Muscle of arm (tissue), 14 donors: Measurements from ENCODE around the gene WDR74. TPM values are rescaled to one million over a fixed set of nuclear protein-coding genes. Genes with fewer than 3 reads are reported as not detected.

Source experiments
- DNase-seq: peaks from one replicate; pipeline ENCODE4 v3.0.0-alpha.2; 2013
- long read RNA-seq, 11 donors: transcript quantifications; one replicate each; lab custom pipeline, GENCODE V29; 2026
- polyA plus RNA-seq, 12 donors: library from polyadenylated mRNA; unstranded; fragments of 120-200 nt; gene quantifications; one replicate each; pipeline ENCODE4 v1.2.1, GENCODE V29; 2013; ENCODE audit not compliant: insufficient read length in 12 of 12

The WDR74 gene
- 10 to 100 TPM in 11 of 12 donors, not detected in 1; 19.1 to 36.6 (median 30.7) TPM for polyA plus RNA-seq
- long read RNA-seq, donor 1, transcript WDR74-201 (11 exons, 1,289 nt): major isoform, 7 of 15 reads
- long read RNA-seq, donor 1, partial matches to known transcripts: 5 of 15 reads
- long read RNA-seq, donor 1, other reads (novel, unspliced or antisense): 0 of 15 reads
- long read RNA-seq, donor 2, transcript WDR74-201 (11 exons, 1,289 nt): major isoform, 11 of 11 reads
- long read RNA-seq, donor 2, partial matches to known transcripts: 0 of 11 reads
- long read RNA-seq, donor 2, other reads (novel, unspliced or antisense): 0 of 11 reads
- long read RNA-seq, donor 3, transcript WDR74-201 (11 exons, 1,289 nt): major isoform, 7 of 10 reads
- long read RNA-seq, donor 3, partial matches to known transcripts: 0 of 10 reads
- long read RNA-seq, donor 3, other reads (novel, unspliced or antisense): 0 of 10 reads
- long read RNA-seq, donor 4, transcript WDR74-201 (11 exons, 1,289 nt): major isoform, 5 of 6 reads
- long read RNA-seq, donor 4, partial matches to known transcripts: 0 of 6 reads
- long read RNA-seq, donor 4, other reads (novel, unspliced or antisense): 0 of 6 reads
- long read RNA-seq, donor 5: 0 reads
- long read RNA-seq, donor 6, transcript WDR74-201 (11 exons, 1,289 nt): major isoform, 5 of 5 reads
- long read RNA-seq, donor 6, partial matches to known transcripts: 0 of 5 reads
- long read RNA-seq, donor 6, other reads (novel, unspliced or antisense): 0 of 5 reads
- long read RNA-seq, donor 7, partial matches to known transcripts: 0 of 5 reads
- long read RNA-seq, donor 7, other reads (novel, unspliced or antisense): 0 of 5 reads
- long read RNA-seq, donor 8, transcript WDR74-201 (11 exons, 1,289 nt): major isoform, 14 of 16 reads
- long read RNA-seq, donor 8, partial matches to known transcripts: 0 of 16 reads
- long read RNA-seq, donor 8, other reads (novel, unspliced or antisense): 0 of 16 reads
- long read RNA-seq, donor 9, transcript WDR74-201 (11 exons, 1,289 nt): major isoform, 6 of 8 reads
- long read RNA-seq, donor 9, partial matches to known transcripts: 0 of 8 reads
- long read RNA-seq, donor 9, other reads (novel, unspliced or antisense): 0 of 8 reads
- long read RNA-seq, donor 10, transcript WDR74-201 (11 exons, 1,289 nt): major isoform, 8 of 9 reads
- long read RNA-seq, donor 10, partial matches to known transcripts: 0 of 9 reads
- long read RNA-seq, donor 10, other reads (novel, unspliced or antisense): 0 of 9 reads
- long read RNA-seq, donor 11, transcript WDR74-201 (11 exons, 1,289 nt): major isoform, 9 of 9 reads
- long read RNA-seq, donor 11, partial matches to known transcripts: 0 of 9 reads
- long read RNA-seq, donor 11, other reads (novel, unspliced or antisense): 0 of 9 reads

- DNase-seq: peak; percentile 95
These were observed at the start of gene WDR74 for GRCh38 chr11:62839050-62839945. Gene WDR74 (minus strand): TSS chr11:62839590. CDS start chr11:62839570, 20 bp downstream.

GRCh38 chr11:62889126-62889483 lies 49.7 kb upstream of the WDR74 start:
- DNase-seq: no peak

DNA sequence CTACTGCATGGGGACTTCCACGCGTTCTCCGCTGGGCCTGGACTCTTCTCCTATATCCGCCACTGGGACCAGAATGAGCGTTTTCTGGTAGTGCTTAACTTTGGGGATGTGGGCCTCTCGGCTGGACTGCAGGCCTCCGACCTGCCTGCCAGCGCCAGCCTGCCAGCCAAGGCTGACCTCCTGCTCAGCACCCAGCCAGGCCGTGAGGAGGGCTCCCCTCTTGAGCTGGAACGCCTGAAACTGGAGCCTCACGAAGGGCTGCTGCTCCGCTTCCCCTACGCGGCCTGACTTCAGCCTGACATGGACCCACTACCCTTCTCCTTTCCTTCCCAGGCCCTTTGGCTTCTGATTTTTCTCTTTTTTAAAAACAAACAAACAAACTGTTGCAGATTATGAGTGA lies 49.0 kb upstream of the WDR74 start:
- no peak for DNase-seq

GRCh38 chr11:62885137-62885750 lies 45.9 kb upstream of the WDR74 start:
- DNase-seq: no peak

- no peak for DNase-seq
These were observed 44.3 kb upstream of the WDR74 start for GRCh38 chr11:62883673-62884072.

DNA sequence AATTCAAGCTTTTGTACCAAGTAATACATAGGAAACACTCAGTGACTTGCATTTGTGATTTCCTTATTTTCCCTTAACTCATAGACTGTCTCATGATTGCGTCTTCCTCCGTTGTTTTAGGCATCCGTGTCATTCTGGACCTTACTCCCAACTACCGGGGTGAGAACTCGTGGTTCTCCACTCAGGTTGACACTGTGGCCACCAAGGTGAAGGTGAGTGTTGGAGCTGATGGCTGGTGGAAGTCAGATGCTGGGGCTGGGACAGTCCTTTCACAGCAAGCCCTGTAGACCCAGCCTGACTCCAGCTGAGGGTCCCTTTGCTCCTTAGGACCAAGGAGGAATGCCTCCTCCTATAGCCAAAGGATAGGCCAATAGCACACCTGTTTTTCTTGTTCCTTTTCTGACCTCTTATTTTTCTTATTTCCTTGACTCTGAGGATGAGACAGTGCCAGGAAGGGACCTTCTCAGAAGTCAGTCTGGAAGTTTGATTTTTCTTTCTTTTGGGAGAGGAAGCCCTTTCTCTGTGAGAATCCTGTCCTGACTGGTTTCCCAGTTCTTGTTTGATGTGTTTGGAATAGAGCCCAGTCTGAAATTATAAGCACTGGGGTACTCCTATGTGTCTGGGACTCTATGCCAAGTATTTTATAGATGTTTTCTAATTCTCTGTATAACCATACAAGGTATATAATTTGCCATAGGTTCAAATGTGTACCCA lies 43.6 kb upstream of the WDR74 start:
- DNase-seq: no peak

- no peak for DNase-seq
These were observed 43.0 kb upstream of the WDR74 start for GRCh38 chr11:62882431-62882749.

- peak; percentile 93 for DNase-seq
These were observed 42.4 kb upstream of the WDR74 start for GRCh38 chr11:62881579-62882430.

- DNase-seq: peak; percentile 91
These were observed 41.6 kb upstream of the WDR74 start, which contains the start of gene SLC3A2 for GRCh38 chr11:62880803-62881578. Gene SLC3A2 (plus strand): TSS chr11:62880896. CDS start chr11:62881024, 128 bp downstream.

GRCh38 chr11:62880231-62880802 lies 40.9 kb upstream of the WDR74 start:
- peak; percentile 90 for DNase-seq

GRCh38 chr11:62879235-62879978 lies 40.0 kb upstream of the WDR74 start:
- no peak for DNase-seq

GRCh38 chr11:62876712-62877111 lies 37.3 kb upstream of the WDR74 start:
- no peak for DNase-seq

- no peak for DNase-seq
These were observed 36.5 kb upstream of the WDR74 start for GRCh38 chr11:62875698-62876478.

- no peak for DNase-seq
These were observed 35.5 kb upstream of the WDR74 start for GRCh38 chr11:62874851-62875250.

DNA sequence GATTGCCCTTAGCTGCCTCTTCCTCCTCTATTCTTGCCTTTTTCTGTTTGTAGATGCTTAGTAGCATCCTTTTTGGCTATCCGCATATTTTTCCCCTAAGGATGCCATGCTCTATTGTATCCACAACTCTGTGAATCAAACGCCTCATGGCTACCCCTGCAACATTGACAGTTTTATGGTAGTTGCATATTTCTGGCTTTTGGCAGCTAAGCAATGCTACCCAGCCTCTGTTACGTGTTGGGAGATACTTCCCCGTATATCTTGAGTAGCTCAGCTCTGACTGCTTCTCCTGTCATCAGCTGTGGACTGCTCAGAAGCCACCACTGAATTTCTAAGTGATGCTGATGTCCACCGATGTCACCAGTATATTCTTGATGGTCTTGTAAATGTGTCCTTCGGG lies 26.2 kb upstream of the WDR74 start:
- no peak for DNase-seq
